HG03103 (cell line): ENCODE data around the gene HSPBP1.

Experiments
- ATAC-seq: cut with Tn5 transposase; IDR thresholded peaks from one replicate; pipeline ENCODE4 v1.9.1; 2021; ENCODE audit warnings: low read depth; ENCODE audit not compliant: unreplicated experiment

Gene HSPBP1

GRCh38 chr19:55276720-55277430, 3.0 kb downstream of the HSPBP1 start:
- no peak for ATAC-seq

GRCh38 chr19:55275851-55276719, 3.8 kb downstream of the HSPBP1 start:
- ATAC-seq, result no peak

- ATAC-seq, result no peak
Observed at GRCh38 chr19:55273978-55274707, 5.8 kb downstream of the HSPBP1 start.

GRCh38 chr19:55272142-55272541, 7.8 kb downstream of the HSPBP1 start:
- no peak for ATAC-seq

- ATAC-seq, result no peak
Observed at GRCh38 chr19:55270172-55270942, 9.6 kb downstream of the HSPBP1 start.

GRCh38 chr19:55269299-55269698, 10.6 kb downstream of the HSPBP1 start:
- ATAC-seq, result no peak

GRCh38 chr19:55266840-55267239, 13.1 kb downstream of the HSPBP1 start:
- no peak for ATAC-seq

GRCh38 chr19:55266404-55266803, 13.5 kb downstream of the HSPBP1 start:
- no peak for ATAC-seq

- ATAC-seq, result no peak
Observed at GRCh38 chr19:55265723-55266386, 14.1 kb downstream of the HSPBP1 start.

GRCh38 chr19:55265173-55265572, 14.7 kb downstream of the HSPBP1 start:
- ATAC-seq, result no peak

GRCh38 chr19:55264531-55264930, 15.4 kb downstream of the HSPBP1 start:
- no peak for ATAC-seq

GRCh38 chr19:55262359-55262758, 17.6 kb downstream of the HSPBP1 start:
- ATAC-seq, result no peak

GRCh38 chr19:55261671-55262126, 18.2 kb downstream of the HSPBP1 start:
- ATAC-seq, result no peak

GRCh38 chr19:55259540-55260210, 20.2 kb downstream of the HSPBP1 start:
- no peak for ATAC-seq

- ATAC-seq, result peak; percentile 54
Observed at GRCh38 chr19:55258828-55259539, 20.9 kb downstream of the HSPBP1 start, which contains the start of gene PPP6R1. PPP6R1 (minus strand) TSS chr19:55259017; CDS start chr19:55247103, 11,914 bp downstream.

GRCh38 chr19:55258476-55258827, 21.5 kb downstream of the HSPBP1 start:
- peak; percentile 2 for ATAC-seq

GRCh38 chr19:55257461-55258420, 22.2 kb downstream of the HSPBP1 start:
- ATAC-seq, result no peak
